ENCODE data around the gene STXBP6.

The STXBP6 gene

GRCh38 chr14:24880689-24881088 is 169.3 kb downstream of the STXBP6 start:
- no peak for DNase-seq

- no peak for DNase-seq
These were observed 170.1 kb downstream of the STXBP6 start for GRCh38 chr14:24879661-24880386.

- no peak for DNase-seq
These were observed 173.0 kb downstream of the STXBP6 start for GRCh38 chr14:24876996-24877395.

- no peak for DNase-seq
These were observed 173.7 kb downstream of the STXBP6 start for GRCh38 chr14:24875991-24876878.

GRCh38 chr14:24875203-24875838 is 174.6 kb downstream of the STXBP6 start:
- no peak for DNase-seq

GRCh38 chr14:24874514-24875202 is 175.3 kb downstream of the STXBP6 start:
- DNase-seq, result no peak

- no peak for DNase-seq
These were observed 176.4 kb downstream of the STXBP6 start for GRCh38 chr14:24873551-24873950.

- DNase-seq, result no peak
These were observed 178.8 kb downstream of the STXBP6 start for GRCh38 chr14:24870949-24871701.

- no peak for DNase-seq
These were observed 181.6 kb downstream of the STXBP6 start for GRCh38 chr14:24868389-24868788.

GRCh38 chr14:24866067-24866639 is 183.8 kb downstream of the STXBP6 start:
- no peak for DNase-seq

GRCh38 chr14:24863968-24864684 is 185.8 kb downstream of the STXBP6 start:
- no peak for DNase-seq

GRCh38 chr14:24861083-24861630 is 188.8 kb downstream of the STXBP6 start:
- no peak for DNase-seq

GRCh38 chr14:24859559-24859958 is 190.4 kb downstream of the STXBP6 start:
- no peak for DNase-seq

- no peak for DNase-seq
These were observed 191.3 kb downstream of the STXBP6 start for GRCh38 chr14:24858684-24859083.

GRCh38 chr14:24858052-24858451 is 191.9 kb downstream of the STXBP6 start:
- no peak for DNase-seq

- no peak for DNase-seq
These were observed 192.7 kb downstream of the STXBP6 start for GRCh38 chr14:24857277-24857676.

GRCh38 chr14:24853446-24853845 is 196.5 kb downstream of the STXBP6 start:
- DNase-seq, result no peak

- no peak for DNase-seq
These were observed 197.5 kb downstream of the STXBP6 start for GRCh38 chr14:24852312-24853060.

- DNase-seq, result no peak
These were observed 198.1 kb downstream of the STXBP6 start for GRCh38 chr14:24851837-24852236.

GRCh38 chr14:24851406-24851805 is 198.5 kb downstream of the STXBP6 start:
- no peak for DNase-seq
